HepG2 (cell line): ENCODE data around the gene HCRT. TPM values are rescaled to one million over a fixed set of nuclear protein-coding genes. Genes with fewer than 3 reads are reported as not detected.

Source experiments
- FOXC1 ChIP-seq: sonication (generic); formaldehyde crosslinking; IDR thresholded peaks from 2 replicates; pipeline ENCODE4 v1.8.0; 2022; ENCODE audit warnings: mild to moderate bottlenecking, missing genetic modification reagents, borderline replicate concordance
- HOXA3 ChIP-seq: sonication (generic); formaldehyde crosslinking; IDR thresholded peaks from 2 replicates; pipeline ENCODE4 v1.5.0; 2020; ENCODE audit warnings: missing genetic modification reagents
- KLF15 ChIP-seq: sonication (generic); formaldehyde crosslinking; IDR thresholded peaks from 2 replicates; pipeline ENCODE4 v1.8.1; 2023; ENCODE audit warnings: borderline replicate concordance, mild to moderate bottlenecking, inconsistent platforms, missing genetic modification reagents, mixed read lengths
- NFATC3 ChIP-seq: sonication (generic); formaldehyde crosslinking; IDR thresholded peaks from 2 replicates; pipeline ENCODE4 v1.5.1; 2020; ENCODE audit warnings: mild to moderate bottlenecking, missing genetic modification reagents
- NKX3-1 ChIP-seq: sonication (generic); formaldehyde crosslinking; IDR thresholded peaks from 2 replicates; pipeline ENCODE4 v1.5.0; 2020; ENCODE audit warnings: missing genetic modification reagents
- RBFOX2 ChIP-seq: fragments of 200-400 bp; formaldehyde crosslinking; IDR thresholded peaks from 2 replicates; pipeline ENCODE4 v1.6.1; 2017; ENCODE audit warnings: low read depth, mild to moderate bottlenecking, low read length
- SAFB2 ChIP-seq: sonication (generic); formaldehyde crosslinking; IDR thresholded peaks from 2 replicates; pipeline ENCODE4 v1.5.1; 2020; ENCODE audit warnings: missing genetic modification reagents, low read depth, mild to moderate bottlenecking, borderline replicate concordance
- ZNF337 ChIP-seq: sonication (generic); formaldehyde crosslinking; IDR thresholded peaks from 2 replicates; pipeline ENCODE4 v1.5.1; 2020; ENCODE audit warnings: missing genetic modification reagents, low read depth, mild to moderate bottlenecking, borderline replicate concordance
- ZSCAN22 ChIP-seq: sonication (generic); formaldehyde crosslinking; IDR thresholded peaks from 2 replicates; pipeline ENCODE4 v1.4.0; 2020; ENCODE audit warnings: mild to moderate bottlenecking, missing genetic modification reagents
- polyA plus RNA-seq, 8 experiments: library from polyadenylated mRNA; depleted of rRNA in 3 of 8; stranded (reverse) in 7 of 8; unstranded in 1 of 8; fragments of >200 nt; fragmentation: Illumina TruSeq in 4 of 8; extraction: Trizol in 4 of 8; gene quantifications; 2 replicates each; pipeline versions ENCODE4 v1.2.1 to v1.2.3, GENCODE V29; 2011 to 2016; ENCODE audit warnings: low read depth in 4 of 8, missing spikeins in 1 of 8, mixed read lengths in 1 of 8; ENCODE audit not compliant: insufficient read depth in 1 of 8
- total RNA-seq, 5 experiments: library from RNA; depleted of rRNA; stranded (reverse); fragments of >200 nt; fragmentation: Illumina TruSeq; extraction: Trizol; gene quantifications; 2 replicates each; pipeline ENCODE4 v1.2.3, GENCODE V29; 2016; ENCODE audit warnings: low read depth in 1 of 5
- TF ChIP-seq, protein P1 (sequence below): IDR thresholded peaks from 2 replicates; pipeline ENCODE4 v1.6.1; 2016; ENCODE audit warnings: missing compliant biosample characterization, missing genetic modification reagents, borderline replicate concordance
- TF ChIP-seq, protein P2 (sequence below): sonication (generic); formaldehyde crosslinking; IDR thresholded peaks from 2 replicates; pipeline ENCODE4 v1.5.0; 2020; ENCODE audit warnings: mild to moderate bottlenecking, missing genetic modification reagents, moderate library complexity
- TF ChIP-seq, protein P3 (sequence below): sonication (generic); formaldehyde crosslinking; IDR thresholded peaks from 2 replicates; pipeline ENCODE4 v1.4.0; 2020; ENCODE audit warnings: missing genetic modification reagents
- TF ChIP-seq, protein P4 (sequence below): sonication (generic); formaldehyde crosslinking; IDR thresholded peaks from 2 replicates; pipeline ENCODE4 v1.5.0; 2020; ENCODE audit warnings: missing genetic modification reagents, mild to moderate bottlenecking, borderline replicate concordance
- TF ChIP-seq, protein P5 (sequence below): sonication (generic); formaldehyde crosslinking; IDR thresholded peaks from 2 replicates; pipeline ENCODE4 v1.4.0; 2020; ENCODE audit warnings: missing genetic modification reagents

The HCRT gene
- total and polyA plus RNA-seq, 2 of the 13 experiments (the other 11 are each of a cell fraction or from before 2014, with no cell fraction given): not detected

DNA sequence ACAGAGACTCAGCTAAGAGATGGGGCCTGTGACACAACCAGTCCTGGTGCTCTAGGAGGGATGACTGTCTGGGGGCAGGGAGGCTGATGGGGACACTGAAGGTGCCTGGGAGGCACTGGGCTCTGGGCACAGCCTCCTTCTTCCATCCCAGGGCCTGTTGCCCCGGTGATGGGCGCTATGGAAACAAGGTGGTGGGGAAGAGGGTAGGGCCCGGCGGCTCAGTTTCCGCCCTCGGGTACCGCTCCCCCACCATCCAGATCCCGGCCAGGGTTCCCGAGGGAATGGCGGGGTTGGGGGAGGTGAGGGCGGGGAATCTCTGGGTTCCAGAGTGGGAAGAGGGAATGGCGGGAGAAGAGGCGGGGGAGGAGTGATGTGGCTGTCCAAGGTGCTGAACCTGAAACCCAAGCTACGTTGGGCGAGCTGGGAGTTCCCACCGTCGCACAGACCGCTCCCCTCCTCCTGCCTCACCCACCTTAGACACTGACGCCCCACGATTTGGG is 5.3 kb downstream of the HCRT start (continued):
- TF ChIP-seq ZSCAN22 (CRISPR knock-in tag) (no peak), NKX3-1 (CRISPR knock-in tag) (peak; percentile 94), FOXC1 (CRISPR knock-in tag) (peak; percentile 82; the same call in 1 of the 2 replicates), HOXA3 (peak; percentile 79), RBFOX2 (no peak), NFATC3 (no peak; the same call in 1 of the 2 replicates), SAFB2 (CRISPR knock-in tag) (no peak), KLF15 (CRISPR knock-in tag) (peak; percentile 84; the same call in 1 of the 2 replicates), ZNF337 (CRISPR knock-in tag) (no peak)
- TF ChIP-seq, protein P1, sequence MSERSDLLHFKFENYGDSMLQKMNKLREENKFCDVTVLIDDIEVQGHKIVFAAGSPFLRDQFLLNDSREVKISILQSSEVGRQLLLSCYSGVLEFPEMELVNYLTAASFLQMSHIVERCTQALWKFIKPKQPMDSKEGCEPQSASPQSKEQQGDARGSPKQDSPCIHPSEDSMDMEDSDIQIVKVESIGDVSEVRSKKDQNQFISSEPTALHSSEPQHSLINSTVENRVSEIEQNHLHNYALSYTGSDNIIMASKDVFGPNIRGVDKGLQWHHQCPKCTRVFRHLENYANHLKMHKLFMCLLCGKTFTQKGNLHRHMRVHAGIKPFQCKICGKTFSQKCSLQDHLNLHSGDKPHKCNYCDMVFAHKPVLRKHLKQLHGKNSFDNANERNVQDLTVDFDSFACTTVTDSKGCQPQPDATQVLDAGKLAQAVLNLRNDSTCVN: peak; percentile 95
- TF ChIP-seq, protein P2, sequence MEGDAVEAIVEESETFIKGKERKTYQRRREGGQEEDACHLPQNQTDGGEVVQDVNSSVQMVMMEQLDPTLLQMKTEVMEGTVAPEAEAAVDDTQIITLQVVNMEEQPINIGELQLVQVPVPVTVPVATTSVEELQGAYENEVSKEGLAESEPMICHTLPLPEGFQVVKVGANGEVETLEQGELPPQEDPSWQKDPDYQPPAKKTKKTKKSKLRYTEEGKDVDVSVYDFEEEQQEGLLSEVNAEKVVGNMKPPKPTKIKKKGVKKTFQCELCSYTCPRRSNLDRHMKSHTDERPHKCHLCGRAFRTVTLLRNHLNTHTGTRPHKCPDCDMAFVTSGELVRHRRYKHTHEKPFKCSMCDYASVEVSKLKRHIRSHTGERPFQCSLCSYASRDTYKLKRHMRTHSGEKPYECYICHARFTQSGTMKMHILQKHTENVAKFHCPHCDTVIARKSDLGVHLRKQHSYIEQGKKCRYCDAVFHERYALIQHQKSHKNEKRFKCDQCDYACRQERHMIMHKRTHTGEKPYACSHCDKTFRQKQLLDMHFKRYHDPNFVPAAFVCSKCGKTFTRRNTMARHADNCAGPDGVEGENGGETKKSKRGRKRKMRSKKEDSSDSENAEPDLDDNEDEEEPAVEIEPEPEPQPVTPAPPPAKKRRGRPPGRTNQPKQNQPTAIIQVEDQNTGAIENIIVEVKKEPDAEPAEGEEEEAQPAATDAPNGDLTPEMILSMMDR (CRISPR knock-in tag): no peak
- TF ChIP-seq, protein P3, sequence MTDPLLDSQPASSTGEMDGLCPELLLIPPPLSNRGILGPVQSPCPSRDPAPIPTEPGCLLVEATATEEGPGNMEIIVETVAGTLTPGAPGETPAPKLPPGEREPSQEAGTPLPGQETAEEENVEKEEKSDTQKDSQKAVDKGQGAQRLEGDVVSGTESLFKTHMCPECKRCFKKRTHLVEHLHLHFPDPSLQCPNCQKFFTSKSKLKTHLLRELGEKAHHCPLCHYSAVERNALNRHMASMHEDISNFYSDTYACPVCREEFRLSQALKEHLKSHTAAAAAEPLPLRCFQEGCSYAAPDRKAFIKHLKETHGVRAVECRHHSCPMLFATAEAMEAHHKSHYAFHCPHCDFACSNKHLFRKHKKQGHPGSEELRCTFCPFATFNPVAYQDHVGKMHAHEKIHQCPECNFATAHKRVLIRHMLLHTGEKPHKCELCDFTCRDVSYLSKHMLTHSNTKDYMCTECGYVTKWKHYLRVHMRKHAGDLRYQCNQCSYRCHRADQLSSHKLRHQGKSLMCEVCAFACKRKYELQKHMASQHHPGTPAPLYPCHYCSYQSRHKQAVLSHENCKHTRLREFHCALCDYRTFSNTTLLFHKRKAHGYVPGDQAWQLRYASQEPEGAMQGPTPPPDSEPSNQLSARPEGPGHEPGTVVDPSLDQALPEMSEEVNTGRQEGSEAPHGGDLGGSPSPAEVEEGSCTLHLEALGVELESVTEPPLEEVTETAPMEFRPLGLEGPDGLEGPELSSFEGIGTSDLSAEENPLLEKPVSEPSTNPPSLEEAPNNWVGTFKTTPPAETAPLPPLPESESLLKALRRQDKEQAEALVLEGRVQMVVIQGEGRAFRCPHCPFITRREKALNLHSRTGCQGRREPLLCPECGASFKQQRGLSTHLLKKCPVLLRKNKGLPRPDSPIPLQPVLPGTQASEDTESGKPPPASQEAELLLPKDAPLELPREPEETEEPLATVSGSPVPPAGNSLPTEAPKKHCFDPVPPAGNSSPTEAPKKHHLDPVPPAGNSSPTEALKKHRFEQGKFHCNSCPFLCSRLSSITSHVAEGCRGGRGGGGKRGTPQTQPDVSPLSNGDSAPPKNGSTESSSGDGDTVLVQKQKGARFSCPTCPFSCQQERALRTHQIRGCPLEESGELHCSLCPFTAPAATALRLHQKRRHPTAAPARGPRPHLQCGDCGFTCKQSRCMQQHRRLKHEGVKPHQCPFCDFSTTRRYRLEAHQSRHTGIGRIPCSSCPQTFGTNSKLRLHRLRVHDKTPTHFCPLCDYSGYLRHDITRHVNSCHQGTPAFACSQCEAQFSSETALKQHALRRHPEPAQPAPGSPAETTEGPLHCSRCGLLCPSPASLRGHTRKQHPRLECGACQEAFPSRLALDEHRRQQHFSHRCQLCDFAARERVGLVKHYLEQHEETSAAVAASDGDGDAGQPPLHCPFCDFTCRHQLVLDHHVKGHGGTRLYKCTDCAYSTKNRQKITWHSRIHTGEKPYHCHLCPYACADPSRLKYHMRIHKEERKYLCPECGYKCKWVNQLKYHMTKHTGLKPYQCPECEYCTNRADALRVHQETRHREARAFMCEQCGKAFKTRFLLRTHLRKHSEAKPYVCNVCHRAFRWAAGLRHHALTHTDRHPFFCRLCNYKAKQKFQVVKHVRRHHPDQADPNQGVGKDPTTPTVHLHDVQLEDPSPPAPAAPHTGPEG (CRISPR knock-in tag): peak; percentile 87
- TF ChIP-seq, protein P4, sequence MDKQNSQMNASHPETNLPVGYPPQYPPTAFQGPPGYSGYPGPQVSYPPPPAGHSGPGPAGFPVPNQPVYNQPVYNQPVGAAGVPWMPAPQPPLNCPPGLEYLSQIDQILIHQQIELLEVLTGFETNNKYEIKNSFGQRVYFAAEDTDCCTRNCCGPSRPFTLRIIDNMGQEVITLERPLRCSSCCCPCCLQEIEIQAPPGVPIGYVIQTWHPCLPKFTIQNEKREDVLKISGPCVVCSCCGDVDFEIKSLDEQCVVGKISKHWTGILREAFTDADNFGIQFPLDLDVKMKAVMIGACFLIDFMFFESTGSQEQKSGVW: no peak
- TF ChIP-seq, protein P5, sequence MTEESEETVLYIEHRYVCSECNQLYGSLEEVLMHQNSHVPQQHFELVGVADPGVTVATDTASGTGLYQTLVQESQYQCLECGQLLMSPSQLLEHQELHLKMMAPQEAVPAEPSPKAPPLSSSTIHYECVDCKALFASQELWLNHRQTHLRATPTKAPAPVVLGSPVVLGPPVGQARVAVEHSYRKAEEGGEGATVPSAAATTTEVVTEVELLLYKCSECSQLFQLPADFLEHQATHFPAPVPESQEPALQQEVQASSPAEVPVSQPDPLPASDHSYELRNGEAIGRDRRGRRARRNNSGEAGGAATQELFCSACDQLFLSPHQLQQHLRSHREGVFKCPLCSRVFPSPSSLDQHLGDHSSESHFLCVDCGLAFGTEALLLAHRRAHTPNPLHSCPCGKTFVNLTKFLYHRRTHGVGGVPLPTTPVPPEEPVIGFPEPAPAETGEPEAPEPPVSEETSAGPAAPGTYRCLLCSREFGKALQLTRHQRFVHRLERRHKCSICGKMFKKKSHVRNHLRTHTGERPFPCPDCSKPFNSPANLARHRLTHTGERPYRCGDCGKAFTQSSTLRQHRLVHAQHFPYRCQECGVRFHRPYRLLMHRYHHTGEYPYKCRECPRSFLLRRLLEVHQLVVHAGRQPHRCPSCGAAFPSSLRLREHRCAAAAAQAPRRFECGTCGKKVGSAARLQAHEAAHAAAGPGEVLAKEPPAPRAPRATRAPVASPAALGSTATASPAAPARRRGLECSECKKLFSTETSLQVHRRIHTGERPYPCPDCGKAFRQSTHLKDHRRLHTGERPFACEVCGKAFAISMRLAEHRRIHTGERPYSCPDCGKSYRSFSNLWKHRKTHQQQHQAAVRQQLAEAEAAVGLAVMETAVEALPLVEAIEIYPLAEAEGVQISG (CRISPR knock-in tag): peak; percentile 91
